GM23338 (cell line): Measurements from ENCODE around the gene TRABD.

Source experiments
- CTCF ChIP-seq, 2 experiments: fragments of 200-600 bp in 1 of 2; sonication (generic) in 1 of 2; conservative IDR thresholded peaks; 2 replicates each; pipeline versions ENCODE4 v1.5.1 to v1.6.1; 2016 to 2017; ENCODE audit warnings: antibody characterized with exemption in 2 of 2, low read depth in 2 of 2, mild to moderate bottlenecking in 2 of 2, moderate library complexity in 1 of 2
- JUNB ChIP-seq: IDR thresholded peaks from one replicate; pipeline ENCODE4 v1.6.1; 2016; ENCODE audit warnings: antibody characterized with exemption; ENCODE audit not compliant: unreplicated experiment
- POLR2AphosphoS5 ChIP-seq: IDR thresholded peaks from 2 replicates; pipeline ENCODE4 v1.6.1; 2016; ENCODE audit warnings: antibody characterized with exemption, low read depth

- TF ChIP-seq JUNB (no peak), POLR2AphosphoS5 (no peak), CTCF (conservative IDR thresholded peaks at IDR 0.05; ENCODE audit: low read depth in 2 of 2) (peak; percentile 15 to 57; a peak in 3 of 4 replicates)
Observed at GRCh38 chr22:50151571-50152537, 33.9 kb upstream of the TRABD start.
